Iris pigment epithelial cell (primary cell): ENCODE data around the gene METTL25.

Experiments used
- DNase-seq: peaks from one replicate; pipeline ENCODE4 v3.0.0-alpha.2; 2011; ENCODE audit warnings: low read depth

Gene METTL25

GRCh38 chr12:82407481-82407880 lies 49.2 kb downstream of the METTL25 start:
- no peak for DNase-seq

GRCh38 chr12:82408844-82409243 lies 50.5 kb downstream of the METTL25 start:
- DNase-seq = no peak

GRCh38 chr12:82411546-82412230 lies 53.4 kb downstream of the METTL25 start:
- DNase-seq = peak; percentile 44

GRCh38 chr12:82412246-82412645 lies 53.9 kb downstream of the METTL25 start:
- DNase-seq = peak; percentile 9

- DNase-seq = peak; percentile 7
Observed at GRCh38 chr12:82414044-82414443, 55.7 kb downstream of the METTL25 start.

GRCh38 chr12:82414926-82415325 lies 56.6 kb downstream of the METTL25 start:
- peak; percentile 28 for DNase-seq

GRCh38 chr12:82415402-82415801 lies 57.1 kb downstream of the METTL25 start:
- peak; percentile 68 for DNase-seq

GRCh38 chr12:82425241-82425640 lies 66.9 kb downstream of the METTL25 start:
- DNase-seq = peak; percentile 75

GRCh38 chr12:82426081-82426480 lies 67.8 kb downstream of the METTL25 start:
- no peak for DNase-seq

- no peak for DNase-seq
Observed at GRCh38 chr12:82426586-82426985, 68.3 kb downstream of the METTL25 start.

- no peak for DNase-seq
Observed at GRCh38 chr12:82430541-82431145, 72.3 kb downstream of the METTL25 start.

- DNase-seq = no peak
Observed at GRCh38 chr12:82434392-82434911, 76.1 kb downstream of the METTL25 start.

GRCh38 chr12:82436354-82436753 lies 78.0 kb downstream of the METTL25 start:
- no peak for DNase-seq

GRCh38 chr12:82437744-82438143 lies 79.4 kb downstream of the METTL25 start:
- no peak for DNase-seq

GRCh38 chr12:82438356-82438755 lies 80.0 kb downstream of the METTL25 start:
- DNase-seq = no peak

GRCh38 chr12:82440885-82441284 lies 82.6 kb downstream of the METTL25 start:
- no peak for DNase-seq

- no peak for DNase-seq
Observed at GRCh38 chr12:82448911-82449578, 90.7 kb downstream of the METTL25 start.

- peak; percentile 7 for DNase-seq
Observed at GRCh38 chr12:82456633-82457032, 98.3 kb downstream of the METTL25 start.

GRCh38 chr12:82458101-82458500 lies 99.8 kb downstream of the METTL25 start:
- DNase-seq = no peak

- no peak for DNase-seq
Observed at GRCh38 chr12:82461393-82461792, 103.1 kb downstream of the METTL25 start.

GRCh38 chr12:82461836-82462235 lies 103.5 kb downstream of the METTL25 start:
- DNase-seq = peak; percentile 16

GRCh38 chr12:82468563-82468962 lies 110.2 kb downstream of the METTL25 start:
- DNase-seq = no peak

GRCh38 chr12:82470906-82471512 lies 112.7 kb downstream of the METTL25 start:
- DNase-seq = no peak
